H9 (cell line): Measurements from ENCODE around the gene C11orf65. TPM values are rescaled to one million over a fixed set of nuclear protein-coding genes. Genes with fewer than 3 reads are reported as not detected.

Experiments
- DNase-seq: peaks from one replicate; pipeline ENCODE4 v3.0.0-alpha.2; 2017
- H2AFZ ChIP-seq: one replicate; pipeline ENCODE4 v1.6.1; 2013; ENCODE audit warnings: mild to moderate bottlenecking, low read length, control low read depth, moderate library complexity
- H2AK5ac ChIP-seq: 2 replicates; pipeline ENCODE4 v1.6.1; 2013; ENCODE audit warnings: low read length, control low read depth, mixed read lengths; ENCODE audit not compliant: insufficient read length
- H2BK120ac ChIP-seq: one replicate; pipeline ENCODE4 v1.6.1; 2013; ENCODE audit warnings: low read depth, mild to moderate bottlenecking, low read length, control low read depth, inconsistent platforms; ENCODE audit not compliant: poor library complexity, severe bottlenecking
- H2BK12ac ChIP-seq: 2 replicates; pipeline ENCODE4 v1.6.1; 2013; ENCODE audit warnings: low read length, control low read depth, mixed read lengths, low read depth; ENCODE audit not compliant: insufficient read length
- H2BK15ac ChIP-seq: 2 replicates; pipeline ENCODE4 v1.6.1; 2013; ENCODE audit warnings: low read depth, low read length, control low read depth
- H2BK20ac ChIP-seq: one replicate; pipeline ENCODE4 v1.6.1; 2013; ENCODE audit warnings: low read depth, mild to moderate bottlenecking, low read length, control low read depth, inconsistent platforms; ENCODE audit not compliant: poor library complexity, severe bottlenecking
- H2BK5ac ChIP-seq: 2 replicates; pipeline ENCODE4 v1.6.1; 2013; ENCODE audit warnings: low read length, control low read depth, mixed read lengths; ENCODE audit not compliant: insufficient read length
- H3K14ac ChIP-seq: 2 replicates; pipeline ENCODE4 v1.6.1; 2013; ENCODE audit warnings: low read length, control low read depth; ENCODE audit not compliant: insufficient read depth
- H3K18ac ChIP-seq: 2 replicates; pipeline ENCODE4 v1.6.1; 2013; ENCODE audit warnings: low read depth, mild to moderate bottlenecking, mixed read lengths, low read length, control low read depth; ENCODE audit not compliant: insufficient read length
- H3K23ac ChIP-seq: 2 replicates; pipeline ENCODE4 v1.6.1; 2013; ENCODE audit warnings: low read length, control low read depth, mixed read lengths, low read depth; ENCODE audit not compliant: insufficient read length
- H3K23me2 ChIP-seq: 2 replicates; pipeline ENCODE4 v1.6.1; 2013; ENCODE audit warnings: low read depth, mild to moderate bottlenecking, mixed read lengths, low read length, control low read depth; ENCODE audit not compliant: insufficient read length, poor library complexity, severe bottlenecking
- H3K27ac ChIP-seq: 2 replicates; pipeline ENCODE4 v1.5.1; 2013; ENCODE audit warnings: low read length, control low read depth, mixed read lengths, low read depth; ENCODE audit not compliant: insufficient read length
- H3K27me3 ChIP-seq: 2 replicates; pipeline ENCODE4 v1.6.1; 2013; ENCODE audit warnings: low read length, control low read depth, inconsistent platforms; ENCODE audit not compliant: insufficient read depth
- H3K4ac ChIP-seq: 2 replicates; pipeline ENCODE4 v1.6.1; 2013; ENCODE audit warnings: low read depth, mild to moderate bottlenecking, control low read depth, inconsistent platforms, low read length, moderate library complexity
- H3K4me1 ChIP-seq: 2 replicates; pipeline ENCODE4 v1.6.1; 2013; ENCODE audit warnings: low read length, control low read depth, inconsistent platforms; ENCODE audit not compliant: insufficient read depth
- H3K4me2 ChIP-seq: 2 replicates; pipeline ENCODE4 v1.6.1; 2013; ENCODE audit warnings: low read length, control low read depth, mixed read lengths; ENCODE audit not compliant: insufficient read length, insufficient read depth
- H3K56ac ChIP-seq: 2 replicates; pipeline ENCODE4 v1.6.1; 2013; ENCODE audit warnings: low read depth, mild to moderate bottlenecking, mixed read lengths, low read length, control low read depth; ENCODE audit not compliant: insufficient read length
- H3K79me1 ChIP-seq: 2 replicates; pipeline ENCODE4 v1.6.1; 2013; ENCODE audit warnings: low read depth, mild to moderate bottlenecking, moderate library complexity, low read length, control low read depth, inconsistent platforms; ENCODE audit not compliant: insufficient read depth, poor library complexity, severe bottlenecking
- H3K79me2 ChIP-seq: 2 replicates; pipeline ENCODE4 v1.6.1; 2013; ENCODE audit warnings: low read length, control low read depth, inconsistent platforms; ENCODE audit not compliant: insufficient read depth
- H3K9ac ChIP-seq: 2 replicates; pipeline ENCODE4 v1.6.1; 2013; ENCODE audit warnings: low read length, control low read depth, mixed read lengths; ENCODE audit not compliant: insufficient read length; ENCODE audit errors: extremely low read depth
- H3K9me3 ChIP-seq: one replicate; pipeline ENCODE4 v1.6.1; 2013; ENCODE audit warnings: low read depth, low read length, inconsistent platforms; ENCODE audit not compliant: control insufficient read depth
- H3T11ph ChIP-seq: one replicate; pipeline ENCODE4 v1.6.1; 2013; ENCODE audit warnings: mild to moderate bottlenecking, low read length, control low read depth, inconsistent platforms
- H4K20me1 ChIP-seq: one replicate; pipeline ENCODE4 v1.6.1; 2013; ENCODE audit not compliant: control insufficient read depth, insufficient read length, insufficient read depth
- H4K5ac ChIP-seq: 2 replicates; pipeline ENCODE4 v1.6.1; 2013; ENCODE audit warnings: low read depth, mild to moderate bottlenecking, mixed read lengths, low read length, control low read depth; ENCODE audit not compliant: insufficient read length
- H4K8ac ChIP-seq: replicated peaks from 2 replicates; pipeline ENCODE4 v1.6.1; 2013; ENCODE audit warnings: low read length, control low read depth, mixed read lengths, low read depth; ENCODE audit not compliant: insufficient read length
- H4K91ac ChIP-seq: 2 replicates; pipeline ENCODE4 v1.6.1; 2013; ENCODE audit warnings: low read depth, mild to moderate bottlenecking, moderate library complexity, mixed read lengths, low read length, control low read depth; ENCODE audit not compliant: insufficient read length
- H3K27ac Mint-ChIP-seq, 3 experiments: 2 replicates in 2 of 3; 3 replicates in 1 of 3; pipeline ENCODE4 v1.8.0; 2020 to 2021; ENCODE audit warnings: mixed read lengths in 3 of 3, mild to moderate bottlenecking in 1 of 3, moderate library complexity in 1 of 3
- H3K27me3 Mint-ChIP-seq: 2 replicates; pipeline ENCODE4 v1.8.0; 2021; ENCODE audit warnings: low read depth, mild to moderate bottlenecking, moderate library complexity, mixed read lengths
- H3K36me3 Mint-ChIP-seq, 3 experiments: 2 replicates in 2 of 3; 3 replicates in 1 of 3; pipeline ENCODE4 v1.8.0; 2020 to 2021; ENCODE audit warnings: low read depth in 3 of 3, mixed read lengths in 3 of 3; ENCODE audit not compliant: insufficient read depth in 1 of 3
- H3K4me1 Mint-ChIP-seq, 2 experiments: 2 replicates each; pipeline ENCODE4 v1.8.0; 2020; ENCODE audit warnings: mixed read lengths in 2 of 2
- H3K4me3 Mint-ChIP-seq, 2 experiments: 2 replicates in 1 of 2; 3 replicates in 1 of 2; pipeline ENCODE4 v1.8.0; 2020 to 2021; ENCODE audit warnings: mild to moderate bottlenecking in 2 of 2, mixed read lengths in 2 of 2, moderate library complexity in 1 of 2
- H3K9me3 Mint-ChIP-seq, 2 experiments: 2 replicates in 1 of 2; 3 replicates in 1 of 2; pipeline ENCODE4 v1.8.0; 2020; ENCODE audit warnings: mild to moderate bottlenecking in 2 of 2, mixed read lengths in 2 of 2, moderate library complexity in 1 of 2
- CTCF ChIP-seq: fragments of 200-600 bp; sonication (generic); conservative IDR thresholded peaks from 3 replicates; pipeline ENCODE4 v1.8.0; 2021; ENCODE audit warnings: antibody characterized with exemption, mild to moderate bottlenecking
- WGBS: extraction: QIAGEN DNeasy Blood & Tissue Kit; methylation state at CpG from one replicate; pipeline ENCODE4 v1.1.7; 2013; ENCODE audit warnings: missing lambda C conversion rate, low lambda C conversion rate, mixed read lengths; ENCODE audit not compliant: insufficient read length; ENCODE audit errors: extremely low coverage; 5-methylcytosine and 5-hydroxymethylcytosine counted together
- total RNA-seq: library from RNA; stranded (reverse); gene quantifications from 2 replicates; pipeline ENCODE4 v1.2.1, GENCODE V29; 2021

C11orf65 gene
- total RNA-seq, 1 experiment from 2014 or later: 0.55 TPM

GRCh38 chr11:108495326-108495725 is 28.0 kb upstream of the C11orf65 start:
- H2BK20ac ChIP-seq: no peak overlapping the region
- Mint-ChIP-seq H3K27me3 (peaks cover 7% of the 10 kb centered on the region), H3K9me3 (no peaks in the 10 kb centered on the region; a peak in 1 of 5 replicates), H3K4me3 (no peak overlapping the region), H3K4me1 (peaks cover 13 to 22% of the 10 kb centered on the region in 2 experiments), H3K27ac (no peak overlapping the region), H3K36me3 (peaks cover 0 to 1% (median 0%) of the 10 kb centered on the region in 3 experiments; a peak in 1 of 7 replicates)
- no peak overlapping the region for H3K23ac ChIP-seq
- H4K20me1 ChIP-seq: no peaks in the 10 kb centered on the region
- H4K8ac ChIP-seq: no peak overlapping the region
- no peak overlapping the region for H2AFZ ChIP-seq
- H3K23me2 ChIP-seq: peaks cover 14% of the 10 kb centered on the region
- no peak overlapping the region for H3K18ac ChIP-seq
- H2BK15ac ChIP-seq: no peak overlapping the region
- no peak for TF ChIP-seq CTCF
- no peak for DNase-seq
- no peak overlapping the region for H2BK12ac ChIP-seq
- no peak overlapping the region for H3K4ac ChIP-seq
- WGBS: no CpG with 5 or more reads among the region's 3 CpGs
- H3K4me2 ChIP-seq: no peak overlapping the region
- H2BK5ac ChIP-seq: no peak overlapping the region
- no peaks in the 10 kb centered on the region; the same call in none of the 2 replicates for H3K4me1 ChIP-seq
- no peak overlapping the region for H2AK5ac ChIP-seq
- no peak overlapping the region for H2BK120ac ChIP-seq
- no peaks in the 10 kb centered on the region for H3K9me3 ChIP-seq
- no peaks in the 10 kb centered on the region for H3K27me3 ChIP-seq
- H3K56ac ChIP-seq: no peak overlapping the region
- no peak overlapping the region for H3T11ph ChIP-seq
- no peak overlapping the region for H3K9ac ChIP-seq
- no peak overlapping the region for H4K5ac ChIP-seq
- H3K79me2 ChIP-seq: no peaks in the 10 kb centered on the region
- no peak overlapping the region for H4K91ac ChIP-seq
- H3K79me1 ChIP-seq: no peaks in the 10 kb centered on the region
- no peak overlapping the region for H3K14ac ChIP-seq
- H3K27ac ChIP-seq: no peak overlapping the region
